ENCODE measurements around the gene CCND2.

CCND2 gene

GRCh38 chr12:4277205-4277543, 3.6 kb downstream of the CCND2 start:
- no peak overlapping the region for H2BK12ac ChIP-seq (ENCODE audit: low read length)
- no peak overlapping the region for H3K27ac ChIP-seq (ENCODE audit: low read depth, low read length)
- no peak overlapping the region for H3K4me2 ChIP-seq (ENCODE audit: low read length)
- H3K36me3 ChIP-seq (ENCODE audit: control insufficient read depth in 1 of 2, insufficient read depth in 2 of 2, low read length in 2 of 2), result peaks cover 37 to 52% of the 10 kb centered on the region in 2 experiments
- H3K18ac ChIP-seq (ENCODE audit: low read length), result no peak overlapping the region
- H4K8ac ChIP-seq (ENCODE audit: low read depth, low read length), result no peak overlapping the region
- no peak overlapping the region for H3K23ac ChIP-seq (ENCODE audit: low read length)
- peaks cover 16 to 35% of the 10 kb centered on the region in 2 experiments for H3K4me1 ChIP-seq (ENCODE audit: control insufficient read depth in 1 of 2, insufficient read depth in 2 of 2, low read length in 2 of 2)
- no peak overlapping the region for H3K4me3 ChIP-seq (ENCODE audit: low read depth, low read length)
- H3K9ac ChIP-seq (ENCODE audit: low read length), result no peak overlapping the region
- H3K27me3 ChIP-seq (ENCODE audit: insufficient read depth, low read length), result peaks cover 6% of the 10 kb centered on the region
- H2BK5ac ChIP-seq (ENCODE audit: low read depth, low read length, poor library complexity), result no peak overlapping the region
- WGBS (ENCODE audit: extremely low coverage, insufficient coverage, insufficient read length), result no CpG with 5 or more reads among the region's 6 CpGs
- H4K91ac ChIP-seq (ENCODE audit: low read depth, low read length), result no peak overlapping the region
- no peaks in the 10 kb centered on the region for H3K9me3 ChIP-seq (ENCODE audit: insufficient read depth, low read depth, low read length)
- no peak overlapping the region for H2AFZ ChIP-seq (ENCODE audit: insufficient read depth, low read length, poor library complexity)
- H3K14ac ChIP-seq (ENCODE audit: low read length), result no peak overlapping the region
- H3K4ac ChIP-seq (ENCODE audit: low read depth, low read length), result no peak overlapping the region
- peaks cover 29% of the 10 kb centered on the region for H3K79me1 ChIP-seq (ENCODE audit: low read length)
- no peak for DNase-seq
- no peak overlapping the region for H4K12ac ChIP-seq (ENCODE audit: low read depth, low read length)
- no peak overlapping the region for H2BK120ac ChIP-seq (ENCODE audit: insufficient read depth, low read length, poor library complexity)
- H3K79me2 ChIP-seq (ENCODE audit: control insufficient read depth, insufficient read depth, low read length, poor library complexity), result peaks cover 15% of the 10 kb centered on the region
- no peak overlapping the region for H2AK5ac ChIP-seq (ENCODE audit: low read length)

GRCh38 chr12:4277857-4278256, 4.3 kb downstream of the CCND2 start:
- Histone ChIP-seq H4K91ac (ENCODE audit: low read depth, low read length) (no peak overlapping the region), H2AFZ (ENCODE audit: insufficient read depth, low read length, poor library complexity) (no peak overlapping the region), H4K8ac (ENCODE audit: low read depth, low read length) (no peak overlapping the region), H2BK120ac (ENCODE audit: insufficient read depth, low read length, poor library complexity) (no peak overlapping the region), H3K9me3 (ENCODE audit: insufficient read depth, low read depth, low read length) (peaks cover 3% of the 10 kb centered on the region), H2AK5ac (ENCODE audit: low read length) (no peak overlapping the region), H3K79me1 (ENCODE audit: low read length) (peaks cover 23% of the 10 kb centered on the region), H3K27ac (ENCODE audit: low read depth, low read length) (no peak overlapping the region), H3K4ac (ENCODE audit: low read depth, low read length) (no peak overlapping the region), H4K12ac (ENCODE audit: low read depth, low read length) (no peak overlapping the region), H2BK12ac (ENCODE audit: low read length) (no peak overlapping the region), H3K23ac (ENCODE audit: low read length) (no peak overlapping the region), H3K14ac (ENCODE audit: low read length) (no peak overlapping the region), H3K18ac (ENCODE audit: low read length) (no peak overlapping the region), H3K4me2 (ENCODE audit: low read length) (no peak overlapping the region), H3K36me3 (ENCODE audit: control insufficient read depth in 1 of 2, insufficient read depth in 2 of 2, low read length in 2 of 2) (peaks cover 44 to 59% of the 10 kb centered on the region in 2 experiments), H3K9ac (ENCODE audit: low read length) (no peak overlapping the region), H3K4me1 (ENCODE audit: control insufficient read depth in 1 of 2, insufficient read depth in 2 of 2, low read length in 2 of 2) (peaks cover 9 to 28% of the 10 kb centered on the region in 2 experiments), H3K79me2 (ENCODE audit: control insufficient read depth, insufficient read depth, low read length, poor library complexity) (peaks cover 13% of the 10 kb centered on the region), H3K27me3 (ENCODE audit: insufficient read depth, low read length) (peaks cover 3% of the 10 kb centered on the region), H3K4me3 (ENCODE audit: low read depth, low read length) (no peak overlapping the region), H2BK5ac (ENCODE audit: low read depth, low read length, poor library complexity) (no peak overlapping the region)
- no CpG with 5 or more reads among the region's 3 CpGs for WGBS (ENCODE audit: extremely low coverage, insufficient coverage, insufficient read length)
- no peak for DNase-seq

DNA sequence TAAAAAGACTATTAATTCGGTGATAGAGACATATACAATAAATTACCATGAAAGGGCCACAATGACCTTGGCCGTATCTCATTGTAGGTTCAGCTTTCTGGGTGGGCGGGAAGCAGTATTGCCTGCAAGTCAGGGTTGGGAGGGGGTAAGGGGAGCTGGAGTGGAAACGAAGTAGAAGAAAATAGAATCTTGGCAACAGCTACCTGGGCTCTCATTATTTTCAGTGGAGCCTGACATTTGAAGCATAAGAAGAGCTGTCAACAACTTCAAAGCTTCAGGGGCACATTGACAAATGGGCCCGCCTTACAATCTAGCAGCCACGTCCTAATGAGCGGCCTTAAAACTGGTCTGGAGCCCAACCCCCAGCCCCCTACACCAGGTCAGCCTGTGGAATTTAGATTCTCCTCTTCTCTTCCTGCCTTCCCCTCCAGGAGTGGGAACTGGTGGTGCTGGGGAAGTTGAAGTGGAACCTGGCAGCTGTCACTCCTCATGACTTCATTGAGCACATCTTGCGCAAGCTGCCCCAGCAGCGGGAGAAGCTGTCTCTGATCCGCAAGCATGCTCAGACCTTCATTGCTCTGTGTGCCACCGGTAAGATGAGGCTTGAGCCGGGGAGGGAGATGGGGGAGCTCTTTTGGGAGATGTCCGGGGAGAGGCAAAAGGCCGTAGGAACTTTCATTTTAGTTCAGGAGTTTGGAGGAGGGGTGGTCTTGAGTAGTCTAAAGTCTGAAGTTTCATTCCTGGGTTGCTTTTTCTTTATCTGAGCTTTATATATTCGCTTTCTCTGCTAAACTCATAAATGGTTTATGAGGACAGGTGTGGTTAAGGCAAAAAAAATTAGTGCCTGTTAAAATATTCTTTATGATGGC, 5.0 kb downstream of the CCND2 start:
- no peak overlapping the region for H3K4ac ChIP-seq (ENCODE audit: low read depth, low read length)
- no peak overlapping the region for H4K8ac ChIP-seq (ENCODE audit: low read depth, low read length)
- H3K79me2 ChIP-seq (ENCODE audit: control insufficient read depth, insufficient read depth, low read length, poor library complexity), result peaks cover 13% of the 10 kb centered on the region
- peaks cover 20% of the 10 kb centered on the region for H3K79me1 ChIP-seq (ENCODE audit: low read length)
- no peak overlapping the region for H4K12ac ChIP-seq (ENCODE audit: low read depth, low read length)
- no peak overlapping the region for H3K9ac ChIP-seq (ENCODE audit: low read length)
- no peak overlapping the region for H2BK5ac ChIP-seq (ENCODE audit: low read depth, low read length, poor library complexity)
- H2BK12ac ChIP-seq (ENCODE audit: low read length), result no peak overlapping the region
- peaks cover 51 to 66% of the 10 kb centered on the region in 2 experiments for H3K36me3 ChIP-seq (ENCODE audit: control insufficient read depth in 1 of 2, insufficient read depth in 2 of 2, low read length in 2 of 2)
- no peak overlapping the region for H3K27ac ChIP-seq (ENCODE audit: low read depth, low read length)
- WGBS (ENCODE audit: extremely low coverage, insufficient coverage, insufficient read length), result no CpG with 5 or more reads among the region's 15 CpGs
- H3K9me3 ChIP-seq (ENCODE audit: insufficient read depth, low read depth, low read length), result peaks cover 3% of the 10 kb centered on the region
- peak in 1 of 2 donors; percentile 15 for DNase-seq
- H2AK5ac ChIP-seq (ENCODE audit: low read length), result no peak overlapping the region
- H2AFZ ChIP-seq (ENCODE audit: insufficient read depth, low read length, poor library complexity), result no peak overlapping the region
- H3K18ac ChIP-seq (ENCODE audit: low read length), result no peak overlapping the region
- H4K91ac ChIP-seq (ENCODE audit: low read depth, low read length), result no peak overlapping the region
- no peak overlapping the region for H2BK120ac ChIP-seq (ENCODE audit: insufficient read depth, low read length, poor library complexity)
- H3K4me1 ChIP-seq (ENCODE audit: control insufficient read depth in 1 of 2, insufficient read depth in 2 of 2, low read length in 2 of 2), result peaks cover 8 to 26% of the 10 kb centered on the region in 2 experiments
- peak overlapping the region; percentile 14 for H3K4me2 ChIP-seq (ENCODE audit: low read length)
- H3K4me3 ChIP-seq (ENCODE audit: low read depth, low read length), result no peak overlapping the region
- H3K23ac ChIP-seq (ENCODE audit: low read length), result no peak overlapping the region
- H3K27me3 ChIP-seq (ENCODE audit: insufficient read depth, low read length), result peaks cover 3% of the 10 kb centered on the region
- H3K14ac ChIP-seq (ENCODE audit: low read length), result no peak overlapping the region

- no peak overlapping the region for H3K27ac ChIP-seq (ENCODE audit: low read depth, low read length)
- no peak overlapping the region for H4K91ac ChIP-seq (ENCODE audit: low read depth, low read length)
- WGBS (ENCODE audit: extremely low coverage, insufficient coverage, insufficient read length), result no CpG with 5 or more reads among the region's 10 CpGs
- no peak for DNase-seq
- H3K27me3 ChIP-seq (ENCODE audit: insufficient read depth, low read length), result peaks cover 2% of the 10 kb centered on the region
- H3K4me3 ChIP-seq (ENCODE audit: low read depth, low read length), result no peak overlapping the region
- H4K8ac ChIP-seq (ENCODE audit: low read depth, low read length), result no peak overlapping the region
- H3K36me3 ChIP-seq (ENCODE audit: control insufficient read depth in 1 of 2, insufficient read depth in 2 of 2, low read length in 2 of 2), result peaks cover 56 to 72% of the 10 kb centered on the region in 2 experiments
- H4K12ac ChIP-seq (ENCODE audit: low read depth, low read length), result no peak overlapping the region
- no peak overlapping the region for H2AK5ac ChIP-seq (ENCODE audit: low read length)
- H3K79me2 ChIP-seq (ENCODE audit: control insufficient read depth, insufficient read depth, low read length, poor library complexity), result peaks cover 7% of the 10 kb centered on the region
- no peak overlapping the region for H3K23ac ChIP-seq (ENCODE audit: low read length)
- no peak overlapping the region for H3K4me2 ChIP-seq (ENCODE audit: low read length)
- H3K9me3 ChIP-seq (ENCODE audit: insufficient read depth, low read depth, low read length), result peaks cover 3% of the 10 kb centered on the region
- no peak overlapping the region for H3K4ac ChIP-seq (ENCODE audit: low read depth, low read length)
- H3K79me1 ChIP-seq (ENCODE audit: low read length), result peaks cover 14% of the 10 kb centered on the region
- H3K4me1 ChIP-seq (ENCODE audit: control insufficient read depth in 1 of 2, insufficient read depth in 2 of 2, low read length in 2 of 2), result peaks cover 8 to 26% of the 10 kb centered on the region in 2 experiments
- no peak overlapping the region for H2BK12ac ChIP-seq (ENCODE audit: low read length)
- H2BK120ac ChIP-seq (ENCODE audit: insufficient read depth, low read length, poor library complexity), result no peak overlapping the region
- H3K14ac ChIP-seq (ENCODE audit: low read length), result no peak overlapping the region
- no peak overlapping the region for H2BK5ac ChIP-seq (ENCODE audit: low read depth, low read length, poor library complexity)
- no peak overlapping the region for H2AFZ ChIP-seq (ENCODE audit: insufficient read depth, low read length, poor library complexity)
- H3K9ac ChIP-seq (ENCODE audit: low read length), result no peak overlapping the region
- no peak overlapping the region for H3K18ac ChIP-seq (ENCODE audit: low read length)
Observed at GRCh38 chr12:4279198-4279690, 5.7 kb downstream of the CCND2 start.

All from trophoblast cell (in vitro differentiated cells and primary cell).